Medulla oblongata (tissue), 1 donor: ENCODE data around the gene TNFRSF21.
"Not testable (repeated sequence)": the region's sequence is repeated elsewhere in the genome, so short reads cannot be mapped to it uniquely, and the experiment has no call there.

Source experiments
- DNase-seq: peaks from one replicate; pipeline ENCODE4 v3.0.0-alpha.2; 2015; ENCODE audit errors: extremely low spot score

TNFRSF21 gene

DNA sequence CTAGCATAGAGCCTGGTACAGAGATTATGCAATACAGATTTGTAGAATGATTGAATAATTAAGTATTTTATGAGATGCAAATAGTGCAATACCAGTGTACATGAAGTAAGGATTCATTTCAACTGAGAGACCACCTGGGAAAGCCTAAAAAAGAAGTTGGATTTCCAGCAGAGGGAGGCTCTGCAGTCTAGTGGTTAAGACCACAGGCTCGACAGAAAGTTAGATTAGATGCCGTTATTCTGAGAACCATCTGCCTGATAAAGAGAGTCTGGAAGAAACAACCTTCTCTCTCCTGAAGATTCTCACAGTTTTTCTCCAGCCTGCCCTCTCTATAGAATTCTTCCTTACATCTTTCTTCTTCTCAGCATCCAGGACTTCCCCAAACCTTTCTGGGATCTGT is 13.6 kb upstream of the TNFRSF21 start:
- DNase-seq = no peak

GRCh38 chr6:47321577-47321976 is 11.9 kb upstream of the TNFRSF21 start:
- DNase-seq = no peak

GRCh38 chr6:47319867-47320266 is 10.2 kb upstream of the TNFRSF21 start:
- no peak for DNase-seq

DNA sequence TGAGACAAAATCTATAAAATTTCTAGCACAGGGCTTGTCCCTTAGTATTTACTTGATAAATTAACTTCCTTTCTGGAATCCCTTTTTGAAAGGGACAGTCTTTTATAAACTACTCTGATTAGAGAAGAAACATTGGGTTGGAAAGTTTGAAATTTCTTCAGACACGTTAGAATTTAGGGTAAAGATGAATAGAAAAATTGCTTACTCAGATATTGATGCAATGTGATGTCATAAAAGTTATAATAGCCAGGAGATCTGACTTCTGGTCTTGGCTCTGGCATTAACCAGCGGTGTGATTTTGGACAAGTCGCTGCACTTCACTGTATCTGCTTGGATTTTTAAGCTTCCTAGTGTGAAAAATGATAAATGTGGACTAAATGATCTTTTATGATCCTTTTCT is 9.7 kb upstream of the TNFRSF21 start:
- no peak for DNase-seq

GRCh38 chr6:47318236-47318989 is 8.7 kb upstream of the TNFRSF21 start:
- no peak for DNase-seq

DNA sequence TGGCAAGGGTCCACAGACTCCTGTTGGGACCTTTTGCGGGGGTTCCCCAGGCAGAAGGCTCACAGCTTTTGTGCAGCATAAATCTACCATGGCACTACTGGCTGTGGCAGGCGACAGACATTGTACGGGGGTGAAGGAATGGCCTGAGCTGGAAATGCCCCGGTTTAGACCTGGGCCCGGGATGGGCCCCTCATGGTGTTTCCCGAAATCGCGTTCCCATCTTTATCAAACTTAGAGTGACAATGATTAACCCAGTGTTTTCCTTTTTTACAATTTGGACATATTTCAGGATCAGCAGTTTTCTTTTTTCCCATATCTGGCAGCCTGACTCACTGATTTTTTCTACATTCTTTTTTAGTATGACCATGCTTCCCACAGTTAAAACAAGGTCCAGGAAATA is 5.5 kb upstream of the TNFRSF21 start:
- not testable (repeated sequence) for DNase-seq

DNA sequence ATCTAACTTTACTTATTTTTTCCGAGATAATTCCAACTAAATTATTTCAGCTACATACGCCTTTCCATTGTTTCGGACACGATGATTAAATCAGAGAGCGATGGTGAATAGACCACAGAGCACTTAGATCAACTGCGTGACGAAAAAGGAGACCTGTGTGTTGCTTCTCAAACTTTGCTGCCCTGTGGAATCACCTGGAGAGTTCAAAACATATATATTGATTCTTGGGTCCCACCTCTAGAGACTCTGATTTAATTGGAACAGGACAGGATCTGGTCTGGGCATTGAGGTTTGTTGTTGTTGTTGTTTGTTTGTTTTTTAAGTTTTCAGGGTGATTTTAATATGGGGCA is 401 bp upstream of the TNFRSF21 start:
- DNase-seq = no peak

DNA sequence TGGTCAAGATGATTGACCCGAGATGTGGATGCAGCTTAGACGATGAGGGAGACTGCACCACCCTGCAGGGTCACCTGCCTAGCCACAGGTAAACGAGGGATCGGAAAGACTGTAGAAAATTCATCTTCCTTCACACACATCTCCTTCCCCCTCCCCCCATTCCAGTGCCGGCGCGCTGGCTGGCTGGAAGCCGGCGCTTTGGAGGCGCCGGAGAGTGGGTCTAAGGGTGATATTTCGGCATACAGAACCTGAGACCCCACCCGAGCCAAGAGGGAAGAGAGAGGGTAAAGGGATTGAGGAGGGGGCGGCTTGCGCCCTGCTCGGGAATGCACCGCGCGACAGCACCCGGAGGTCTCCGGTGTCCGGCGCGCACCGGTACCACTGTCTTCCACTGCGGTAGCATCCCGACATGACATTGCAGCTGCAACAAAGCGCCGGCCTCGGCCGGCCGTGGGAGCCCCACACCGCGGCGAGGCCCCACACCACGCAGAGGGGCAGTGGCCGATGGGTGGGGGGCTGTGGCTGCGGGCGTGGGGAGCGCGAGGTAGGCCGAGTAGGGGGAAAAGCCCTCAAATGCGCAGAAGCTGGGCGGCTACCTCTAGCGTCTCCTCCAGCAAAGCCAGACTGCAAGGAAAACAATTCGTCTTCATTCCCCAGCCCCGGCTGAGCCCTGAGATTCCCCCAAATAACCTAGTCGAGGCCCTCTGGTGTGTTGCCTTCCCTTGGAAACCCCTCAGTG is 984 bp downstream of the TNFRSF21 start:
- peak; percentile 25 for DNase-seq

GRCh38 chr6:47308198-47308517 is 1.5 kb downstream of the TNFRSF21 start:
- DNase-seq = no peak

GRCh38 chr6:47307362-47308197 is 2.1 kb downstream of the TNFRSF21 start:
- no peak for DNase-seq

GRCh38 chr6:47306887-47307286 is 2.8 kb downstream of the TNFRSF21 start:
- no peak for DNase-seq

DNA sequence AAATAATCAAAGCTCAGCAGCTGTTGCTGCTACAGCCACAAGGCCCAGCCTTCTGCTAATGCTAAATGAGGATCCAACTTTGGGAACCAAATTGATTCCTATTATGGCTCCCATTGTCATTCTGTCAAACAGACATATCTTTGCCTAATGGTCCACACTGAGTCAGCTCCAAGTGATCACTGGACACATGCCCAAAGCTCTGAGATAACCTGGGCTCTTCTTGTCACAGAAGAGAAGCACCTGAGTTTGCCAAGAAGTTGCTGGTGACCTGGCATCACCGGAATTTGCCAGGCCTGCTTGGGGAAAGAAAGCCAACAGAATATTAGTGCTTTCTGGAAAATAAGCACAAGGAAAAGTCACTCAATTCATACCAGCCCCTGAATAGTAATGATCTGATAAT is 5.8 kb downstream of the TNFRSF21 start:
- DNase-seq = no peak

GRCh38 chr6:47303342-47303741 is 6.4 kb downstream of the TNFRSF21 start:
- no peak for DNase-seq

DNA sequence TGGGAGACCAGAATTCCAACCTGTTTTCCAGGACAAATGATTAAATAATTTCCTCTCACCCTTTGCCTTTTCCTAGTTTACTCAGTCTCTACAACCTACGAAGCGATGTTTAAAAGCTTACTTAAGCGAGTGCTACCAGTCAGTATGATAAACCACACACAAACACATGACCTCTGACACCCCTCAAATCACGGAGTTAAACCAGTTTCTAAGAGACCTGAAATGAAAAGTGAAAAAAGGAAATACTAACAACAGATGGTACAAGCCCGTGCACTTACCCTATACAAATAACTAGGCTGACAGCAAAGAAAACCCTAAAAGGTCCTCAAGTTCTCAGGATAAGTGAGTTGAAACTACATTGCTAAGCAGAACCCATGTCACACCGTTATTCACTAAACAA is 7.7 kb downstream of the TNFRSF21 start:
- no peak for DNase-seq

DNA sequence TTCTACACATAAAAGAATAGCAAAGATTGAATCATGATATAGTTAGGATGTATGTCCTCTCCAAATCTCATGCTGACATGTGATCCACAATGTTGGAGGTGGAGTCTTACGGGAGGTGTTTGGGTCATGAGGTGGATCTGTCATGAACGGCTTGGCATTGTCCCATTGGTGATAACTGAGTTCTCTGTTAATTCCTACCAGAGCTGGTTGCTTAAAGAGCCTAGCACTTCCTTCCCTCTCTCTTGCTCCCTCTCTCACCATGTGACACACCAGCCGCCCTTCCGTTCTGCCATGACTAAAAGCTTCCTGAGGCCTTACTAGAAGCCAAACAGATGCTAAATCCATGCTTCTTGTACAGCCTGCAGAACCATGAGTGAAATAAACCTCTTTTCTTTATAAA is 8.3 kb downstream of the TNFRSF21 start:
- no peak for DNase-seq

GRCh38 chr6:47300417-47300816 is 9.3 kb downstream of the TNFRSF21 start:
- no peak for DNase-seq

- no peak for DNase-seq
Measured at GRCh38 chr6:47299965-47300364, 9.7 kb downstream of the TNFRSF21 start.

GRCh38 chr6:47298475-47298874 is 11.2 kb downstream of the TNFRSF21 start:
- DNase-seq = no peak

- no peak for DNase-seq
Measured at GRCh38 chr6:47294990-47295389, 14.7 kb downstream of the TNFRSF21 start.

DNA sequence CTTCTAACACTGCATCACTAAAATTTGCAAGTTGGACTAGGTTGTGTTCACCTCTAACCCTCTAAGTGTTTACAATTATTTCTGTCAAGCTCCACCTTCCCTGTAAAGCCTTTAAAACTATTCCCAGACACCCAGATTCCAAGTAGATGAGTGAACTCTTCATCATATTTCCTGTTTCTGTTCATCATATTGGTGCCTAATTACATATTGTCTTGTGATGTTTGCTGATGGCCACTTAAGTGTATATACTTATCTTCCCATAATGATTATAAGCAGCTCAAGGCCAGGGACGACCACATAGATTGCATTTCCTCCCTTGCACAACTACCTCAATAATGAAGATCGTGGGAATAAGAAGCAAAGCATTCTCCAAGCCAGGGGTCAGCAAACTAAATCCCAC is 16.8 kb downstream of the TNFRSF21 start:
- no peak for DNase-seq

GRCh38 chr6:47292027-47292426 is 17.7 kb downstream of the TNFRSF21 start:
- DNase-seq = no peak

- DNase-seq = no peak
Measured at GRCh38 chr6:47290124-47290834, 19.4 kb downstream of the TNFRSF21 start.
